ENCODE measurements around the gene SARNP. TPM values are rescaled to one million over a fixed set of nuclear protein-coding genes. Genes with fewer than 3 reads are reported as not detected.

Gene SARNP
- total and polyA plus RNA-seq, 7 donors = 38.3 to 98.0 (median 52.6) TPM

DNA sequence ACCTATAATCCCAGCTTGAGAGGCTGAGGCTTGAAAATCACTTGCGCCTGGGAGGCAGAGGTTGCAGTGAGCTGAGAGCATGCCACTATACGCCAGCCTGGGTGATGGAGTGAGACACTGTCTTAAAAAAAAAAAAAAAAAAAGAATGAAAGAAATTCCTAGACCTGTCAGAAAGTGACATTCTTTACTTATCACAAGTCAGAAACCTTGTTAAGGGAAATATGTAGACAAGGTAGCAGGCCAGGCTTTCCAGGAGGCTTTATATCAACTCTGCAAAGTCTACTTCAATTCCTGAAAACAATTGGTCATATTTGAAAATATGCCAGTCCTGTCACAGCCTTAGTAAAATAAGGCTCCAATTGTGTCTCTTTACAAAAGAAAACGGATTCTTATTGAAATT, 44.3 kb upstream of the SARNP start:
- WGBS, 3 donors = 67 to 85% (median 83%) methylated on average over 3 of the region's 3 CpGs
- no peak for ATAC-seq
- H3K27me3 ChIP-seq (ENCODE audit: insufficient read depth in 3 of 3, low read length in 2 of 3) = no peaks in the 10 kb centered on the region
- no peak overlapping the region for H3K27ac ChIP-seq
- no peaks in the 10 kb centered on the region for H3K36me3 ChIP-seq (ENCODE audit: insufficient read depth in 1 of 2, low read depth in 1 of 2)
- H3K4me1 ChIP-seq = no peaks in the 10 kb centered on the region
- peaks cover 7% of the 10 kb centered on the region for H3K9me3 ChIP-seq
- H3K4me3 ChIP-seq = no peak overlapping the region
- intact Hi-C loops (cut with DNase I) = no loop called here
- TF ChIP-seq, protein P1, sequence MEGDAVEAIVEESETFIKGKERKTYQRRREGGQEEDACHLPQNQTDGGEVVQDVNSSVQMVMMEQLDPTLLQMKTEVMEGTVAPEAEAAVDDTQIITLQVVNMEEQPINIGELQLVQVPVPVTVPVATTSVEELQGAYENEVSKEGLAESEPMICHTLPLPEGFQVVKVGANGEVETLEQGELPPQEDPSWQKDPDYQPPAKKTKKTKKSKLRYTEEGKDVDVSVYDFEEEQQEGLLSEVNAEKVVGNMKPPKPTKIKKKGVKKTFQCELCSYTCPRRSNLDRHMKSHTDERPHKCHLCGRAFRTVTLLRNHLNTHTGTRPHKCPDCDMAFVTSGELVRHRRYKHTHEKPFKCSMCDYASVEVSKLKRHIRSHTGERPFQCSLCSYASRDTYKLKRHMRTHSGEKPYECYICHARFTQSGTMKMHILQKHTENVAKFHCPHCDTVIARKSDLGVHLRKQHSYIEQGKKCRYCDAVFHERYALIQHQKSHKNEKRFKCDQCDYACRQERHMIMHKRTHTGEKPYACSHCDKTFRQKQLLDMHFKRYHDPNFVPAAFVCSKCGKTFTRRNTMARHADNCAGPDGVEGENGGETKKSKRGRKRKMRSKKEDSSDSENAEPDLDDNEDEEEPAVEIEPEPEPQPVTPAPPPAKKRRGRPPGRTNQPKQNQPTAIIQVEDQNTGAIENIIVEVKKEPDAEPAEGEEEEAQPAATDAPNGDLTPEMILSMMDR (IDR thresholded peaks at IDR 0.05) = no peak
- DNase-seq = no peak

DNA sequence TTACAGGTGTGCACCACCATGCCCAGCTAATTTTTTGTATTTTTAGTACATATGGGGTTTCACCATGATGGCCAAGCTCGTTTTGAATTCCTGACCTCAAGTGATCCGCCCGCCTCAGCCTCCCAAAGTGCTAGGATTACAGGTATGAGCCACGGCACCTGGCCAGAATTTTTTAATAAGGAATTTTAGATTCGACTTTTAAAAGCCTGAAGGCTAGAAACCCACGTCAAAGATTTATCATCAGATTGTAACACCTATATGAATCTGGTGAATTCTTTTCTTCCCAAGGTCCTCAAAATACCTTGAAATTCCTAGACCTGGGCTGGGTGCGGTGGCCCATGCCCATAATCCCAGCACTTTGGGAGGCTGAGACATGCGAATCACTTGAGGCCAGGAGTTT, 43.9 kb upstream of the SARNP start:
- TF ChIP-seq, protein P1 (IDR thresholded peaks at IDR 0.05) = no peak

DNA sequence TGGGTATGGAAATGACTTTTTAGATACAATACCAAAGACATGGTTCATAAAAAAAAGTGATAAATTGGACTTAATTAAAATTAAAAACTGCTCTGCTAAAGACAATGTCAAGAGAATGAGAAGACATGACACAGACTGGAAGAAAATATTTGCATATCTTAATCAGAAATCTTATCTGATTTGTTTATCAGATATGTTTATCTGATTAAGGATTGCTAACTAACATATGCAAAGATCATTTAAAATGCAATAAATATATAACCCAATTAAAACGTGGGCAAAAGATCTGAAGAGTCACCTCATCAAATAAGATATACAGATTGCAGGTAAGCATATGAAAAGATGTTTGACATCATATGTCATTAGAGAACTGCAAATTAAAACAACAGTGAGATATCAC, 35.2 kb upstream of the SARNP start:
- DNase-seq = no peak
- intact Hi-C loops (cut with DNase I) = no loop called here
- Histone ChIP-seq H3K27ac (no peak overlapping the region), H3K4me3 (no peak overlapping the region), H3K27me3 (ENCODE audit: insufficient read depth in 3 of 3, low read length in 2 of 3) (peaks cover 0 to 20% (median 3%) of the 10 kb centered on the region in 3 donors), H3K4me1 (no peaks in the 10 kb centered on the region), H3K9me3 (no peaks in the 10 kb centered on the region), H3K36me3 (ENCODE audit: insufficient read depth in 1 of 2, low read depth in 1 of 2) (no peaks in the 10 kb centered on the region)
- 34 to 39% (median 38%) methylated on average over 1 of the region's 1 CpG for WGBS, 3 donors
- ATAC-seq = no peak
- TF ChIP-seq, protein P1 (IDR thresholded peaks at IDR 0.05) = no peak

More for the DNA sequence above, 43.9 kb upstream of the SARNP start:
- Histone ChIP-seq H3K4me1 (no peaks in the 10 kb centered on the region), H3K36me3 (ENCODE audit: insufficient read depth in 1 of 2, low read depth in 1 of 2) (no peaks in the 10 kb centered on the region), H3K9me3 (peaks cover 7% of the 10 kb centered on the region), H3K4me3 (no peak overlapping the region), H3K27ac (no peak overlapping the region), H3K27me3 (ENCODE audit: insufficient read depth in 3 of 3, low read length in 2 of 3) (no peaks in the 10 kb centered on the region)
- intact Hi-C loops (cut with DNase I) = no loop called here
- 88 to 90% (median 89%) methylated on average over 8 of the region's 8 CpGs for WGBS, 3 donors
- DNase-seq = no peak
- ATAC-seq = no peak

DNA sequence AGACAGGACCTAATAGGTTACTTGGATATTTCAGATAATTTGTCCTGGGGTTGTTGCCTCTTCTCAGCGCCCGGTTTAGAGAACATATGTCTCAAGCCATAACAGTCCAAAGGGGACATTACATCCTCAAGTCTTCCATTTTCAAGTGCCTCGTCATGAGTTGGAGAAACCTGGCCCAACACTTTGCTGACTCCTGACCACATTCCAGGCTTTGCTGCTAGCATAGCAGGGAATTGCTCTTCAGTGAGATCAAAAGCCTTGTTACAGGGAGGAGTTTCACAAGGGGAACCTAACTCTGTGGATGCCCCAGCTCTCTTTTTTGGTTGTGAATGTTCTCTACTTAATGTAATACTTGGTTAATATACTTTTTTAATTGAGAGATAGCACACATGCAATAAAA, 33.4 kb upstream of the SARNP start:
- Histone ChIP-seq H3K4me1 (no peaks in the 10 kb centered on the region), H3K9me3 (no peaks in the 10 kb centered on the region), H3K4me3 (no peak overlapping the region), H3K27me3 (ENCODE audit: insufficient read depth in 3 of 3, low read length in 2 of 3) (peaks cover 0 to 20% (median 3%) of the 10 kb centered on the region in 3 donors), H3K36me3 (ENCODE audit: insufficient read depth in 1 of 2, low read depth in 1 of 2) (no peaks in the 10 kb centered on the region), H3K27ac (no peak overlapping the region)
- no peak for ATAC-seq
- no peak for DNase-seq
- intact Hi-C loops (cut with DNase I) = no loop called here
- TF ChIP-seq, protein P1 (IDR thresholded peaks at IDR 0.05) = no peak
- 80 to 82% (median 81%) methylated on average over 3 of the region's 3 CpGs for WGBS, 3 donors

DNA sequence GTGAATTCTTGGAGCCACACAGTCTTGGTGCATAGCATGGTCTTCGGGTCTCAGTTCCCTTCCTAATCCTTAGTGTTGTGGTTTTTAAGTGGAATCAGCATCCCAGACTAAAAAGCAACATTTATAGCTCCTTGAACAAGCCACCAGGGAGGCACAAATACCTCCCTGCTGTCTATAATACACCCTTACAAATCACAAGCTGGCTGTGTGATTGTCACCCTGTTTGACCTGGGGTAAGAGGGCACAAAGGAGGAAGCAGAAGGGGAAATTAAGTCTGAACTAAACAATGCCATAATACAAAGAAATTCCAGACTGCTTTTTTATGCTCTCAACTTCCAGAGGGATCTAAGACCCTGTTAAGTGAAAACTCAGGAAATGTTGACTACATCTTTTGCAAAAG, 32.9 kb upstream of the SARNP start:
- Histone ChIP-seq H3K4me1 (no peaks in the 10 kb centered on the region), H3K4me3 (no peak overlapping the region), H3K36me3 (ENCODE audit: insufficient read depth in 1 of 2, low read depth in 1 of 2) (no peaks in the 10 kb centered on the region), H3K27me3 (ENCODE audit: insufficient read depth in 3 of 3, low read length in 2 of 3) (peaks cover 0 to 20% (median 3%) of the 10 kb centered on the region in 3 donors), H3K27ac (no peak overlapping the region), H3K9me3 (no peaks in the 10 kb centered on the region)
- WGBS, 3 donors = 4 to 17% (median 9%) methylated on average over 1 of the region's 1 CpG
- TF ChIP-seq, protein P1 (IDR thresholded peaks at IDR 0.05) = no peak
- ATAC-seq (no peak), DNase-seq (no peak)
- intact Hi-C loops (cut with DNase I) = no loop called here

Measured in psoas muscle (tissue), 8 donors.